ENCODE data around the gene NME7.

- TF ChIP-seq POLR2A (IDR thresholded peaks at IDR 0.05) (no peak), CTCF (IDR thresholded peaks at IDR 0.05) (no peak)
Observed at GRCh38 chr1:169161496-169162194, 206.0 kb downstream of the NME7 start.
